CD14-positive monocyte (primary cell): ENCODE data around the gene SNAPC2. TPM values are rescaled to one million over a fixed set of nuclear protein-coding genes. Genes with fewer than 3 reads are reported as not detected.

Source experiments
- DNase-seq, 3 donors: peaks; one replicate each; pipeline ENCODE4 v3.0.0-alpha.2; 2011 to 2022
- H2AFZ ChIP-seq: 2 replicates; pipeline ENCODE4 v1.6.0; 2012; ENCODE audit warnings: mild to moderate bottlenecking, low read depth, low read length, inconsistent platforms; ENCODE audit not compliant: insufficient read depth, poor library complexity, severe bottlenecking
- H3K27ac ChIP-seq, 2 donors: 1 replicate in 1 of 2; 2 replicates in 1 of 2; pipeline ENCODE4 v1.5.1; 2012 to 2013; ENCODE audit warnings: low read length in 2 of 2, control low read depth in 1 of 2, inconsistent platforms in 1 of 2, low read depth in 1 of 2, mild to moderate bottlenecking in 1 of 2
- H3K27me3 ChIP-seq, 2 donors: one replicate each; pipeline versions ENCODE4 v1.6.0 to v1.6.1; 2011 to 2013; ENCODE audit warnings: low read length in 2 of 2; ENCODE audit not compliant: control insufficient read depth in 2 of 2, insufficient read depth in 2 of 2
- H3K36me3 ChIP-seq, 2 donors: replicated peaks in 1 of 2; 1 replicate in 1 of 2; 2 replicates in 1 of 2; pipeline versions ENCODE4 v1.5.1 to v1.6.1; 2012 to 2013; ENCODE audit warnings: low read length in 2 of 2, control low read depth in 1 of 2, inconsistent platforms in 1 of 2, mild to moderate bottlenecking in 1 of 2; ENCODE audit not compliant: insufficient read depth in 2 of 2, control insufficient read depth in 1 of 2
- H3K4me1 ChIP-seq, 2 donors: 1 replicate in 1 of 2; 2 replicates in 1 of 2; pipeline versions ENCODE4 v1.5.1 to v1.6.1; 2012 to 2013; ENCODE audit warnings: low read length in 2 of 2, control low read depth in 1 of 2, inconsistent platforms in 1 of 2, mild to moderate bottlenecking in 1 of 2, moderate library complexity in 1 of 2; ENCODE audit not compliant: insufficient read depth in 2 of 2, control insufficient read depth in 1 of 2
- H3K4me2 ChIP-seq: replicated peaks from 2 replicates; pipeline ENCODE3; 2012; ENCODE audit warnings: low read length, moderate library complexity, mild to moderate bottlenecking; ENCODE audit not compliant: poor library complexity, severe bottlenecking; ENCODE audit errors: extremely low read depth
- H3K4me3 ChIP-seq, 3 experiments: fragments of 200-600 bp in 1 of 3; sonication (generic) in 1 of 3; replicated peaks in 1 of 3; 1 replicate in 2 of 3; 2 replicates in 1 of 3; pipeline ENCODE4 v1.5.1; 2011 to 2013; ENCODE audit warnings: low read length in 3 of 3, mild to moderate bottlenecking in 3 of 3, control low read depth in 2 of 3, low read depth in 2 of 3, inconsistent platforms in 1 of 3, moderate library complexity in 1 of 3
- H3K79me2 ChIP-seq: 2 replicates; pipeline ENCODE4 v1.6.0; 2012; ENCODE audit warnings: mild to moderate bottlenecking, control low read depth, inconsistent platforms, low read length, moderate library complexity; ENCODE audit not compliant: insufficient read depth
- H3K9ac ChIP-seq: 2 replicates; pipeline ENCODE4 v1.6.0; 2017; ENCODE audit warnings: low read length, mild to moderate bottlenecking; ENCODE audit not compliant: insufficient read depth, poor library complexity, severe bottlenecking
- H3K9me3 ChIP-seq, 2 donors: replicated peaks in 1 of 2; 1 replicate in 1 of 2; 2 replicates in 1 of 2; pipeline versions ENCODE4 v1.5.1 to v1.6.1; 2012 to 2013; ENCODE audit warnings: low read length in 2 of 2, control low read depth in 1 of 2; ENCODE audit not compliant: control insufficient read depth in 1 of 2, insufficient read depth in 1 of 2
- H4K20me1 ChIP-seq: 2 replicates; pipeline ENCODE4 v1.6.0; 2012; ENCODE audit warnings: mild to moderate bottlenecking, low read length, control low read depth, moderate library complexity; ENCODE audit not compliant: insufficient read depth
- H3K27ac Mint-ChIP-seq, 7 donors: one replicate each; pipeline ENCODE4 v1.8.0; 2020; ENCODE audit warnings: mild to moderate bottlenecking in 7 of 7, mixed read lengths in 7 of 7, moderate library complexity in 6 of 7, inconsistent platforms in 2 of 7
- H3K27me3 Mint-ChIP-seq, 3 donors: one replicate each; pipeline ENCODE4 v1.8.0; 2021 to 2022; ENCODE audit warnings: low read depth in 3 of 3, mild to moderate bottlenecking in 3 of 3, mixed read lengths in 3 of 3, moderate library complexity in 3 of 3, inconsistent platforms in 1 of 3
- H3K36me3 Mint-ChIP-seq, 2 donors: one replicate each; pipeline ENCODE4 v1.8.0; 2020; ENCODE audit warnings: mixed read lengths in 2 of 2, inconsistent platforms in 1 of 2, mild to moderate bottlenecking in 1 of 2
- H3K4me1 Mint-ChIP-seq: one replicate; pipeline ENCODE4 v1.8.0; 2020; ENCODE audit warnings: mild to moderate bottlenecking, mixed read lengths
- H3K4me3 Mint-ChIP-seq, 2 donors: one replicate each; pipeline ENCODE4 v1.8.0; 2020; ENCODE audit warnings: mild to moderate bottlenecking in 2 of 2, mixed read lengths in 2 of 2, moderate library complexity in 1 of 2
- H3K9me3 Mint-ChIP-seq, 7 donors: one replicate each; pipeline ENCODE4 v1.8.0; 2020 to 2022; ENCODE audit warnings: mixed read lengths in 7 of 7, mild to moderate bottlenecking in 6 of 7, moderate library complexity in 6 of 7, inconsistent platforms in 2 of 7
- CTCF ChIP-seq: fragments of 200-600 bp; IDR thresholded peaks from one replicate; pipeline ENCODE4 v1.8.0; 2022; ENCODE audit warnings: antibody characterized with exemption, mild to moderate bottlenecking
- WGBS: methylation state at CpG from one replicate; pipeline ENCODE4 v1.1.5; 2013; ENCODE audit warnings: missing lambda C conversion rate; ENCODE audit not compliant: insufficient coverage; 5-methylcytosine and 5-hydroxymethylcytosine counted together
- intact Hi-C, 2 donors: fragments of 100-400 bp; cut with micrococcal nuclease; formaldehyde crosslinking; loops; one replicate each; pipeline versions ENCODE4 v1.15.0 to v1.15.1; 2023
- polyA plus RNA-seq, 3 donors: library from polyadenylated mRNA; depleted of rRNA in 1 of 3; unstranded in 2 of 3; stranded (reverse) in 1 of 3; fragments of 300-500 nt in 2 of 3; fragments of >200 nt in 1 of 3; fragmentation: Illumina TruSeq in 2 of 3; gene quantifications; 1 replicate in 2 of 3; 2 replicates in 1 of 3; pipeline ENCODE4 v1.2.3, GENCODE V29; 2012 to 2021

The SNAPC2 gene
- polyA plus RNA-seq, 3 donors = 15.7 to 27.5 (median 18.3) TPM

- H3K4me3 Mint-ChIP-seq = no peak overlapping the region
- no peak overlapping the region for H3K9ac ChIP-seq
- H2AFZ ChIP-seq = no peak overlapping the region
- no peaks in the 10 kb centered on the region for H3K9me3 ChIP-seq
- H3K9me3 Mint-ChIP-seq = no peaks in the 10 kb centered on the region
- no peaks in the 10 kb centered on the region for H3K27me3 ChIP-seq
- no peaks in the 10 kb centered on the region for H3K4me1 ChIP-seq
- TF ChIP-seq CTCF = no peak
- intact Hi-C loops = loop anchor here in 1 of 2 donors (10.0 kb wide), 1 partner anchor 191 kb away; no protein-coding TSS in a partner anchor
- peaks cover 0 to 1% (median 0%) of the 10 kb centered on the region in 3 donors for H3K27me3 Mint-ChIP-seq
- no peaks in the 10 kb centered on the region for H3K79me2 ChIP-seq
- H3K4me2 ChIP-seq = no peak overlapping the region
- H3K4me1 Mint-ChIP-seq = peaks cover 3% of the 10 kb centered on the region
- H4K20me1 ChIP-seq = no peaks in the 10 kb centered on the region
- H3K36me3 ChIP-seq = peaks cover 79 to 91% of the 10 kb centered on the region in 2 donors
- H3K36me3 Mint-ChIP-seq = peaks cover 60 to 88% of the 10 kb centered on the region in 2 donors
- DNase-seq = no peak
- no peak overlapping the region for H3K4me3 ChIP-seq
- no peak overlapping the region for H3K27ac ChIP-seq
- H3K27ac Mint-ChIP-seq = peak overlapping the region in 2 of 7 donors; percentile 4 to 20
- 97% methylated on average over 25 of the region's 25 CpGs for WGBS
Measured at GRCh38 chr19:7963566-7963965, 43.4 kb downstream of the SNAPC2 start.

DNA sequence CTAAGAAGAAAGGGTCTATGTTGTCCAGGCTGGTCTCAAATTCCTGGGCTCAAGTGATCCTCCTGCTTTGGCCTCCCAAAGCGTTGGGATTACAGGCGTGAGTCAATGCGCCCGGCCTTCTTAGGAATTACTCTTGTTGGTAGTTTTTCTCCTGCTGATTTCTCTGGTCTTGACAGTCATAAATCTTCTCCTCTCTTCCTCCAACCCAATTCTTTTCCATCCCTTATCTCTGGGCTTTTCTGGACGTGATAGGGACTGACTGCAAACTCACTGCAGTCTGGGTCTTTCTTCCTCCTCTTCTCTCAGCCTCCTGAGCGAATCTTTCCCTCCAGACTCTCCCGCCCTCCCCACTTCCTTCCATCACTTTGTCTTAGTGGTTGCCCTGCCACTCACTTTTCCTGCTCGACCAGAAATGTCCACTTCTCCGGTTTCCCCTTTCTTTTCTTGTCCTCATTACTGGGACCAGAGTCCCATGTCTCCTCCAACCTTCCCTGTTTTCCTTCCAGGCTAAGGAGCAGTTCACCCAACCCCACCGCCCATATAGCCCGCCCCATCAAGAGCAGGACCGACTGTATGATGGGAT, 45.2 kb downstream of the SNAPC2 start:
- peak overlapping the region in 2 of 7 donors; percentile 4 to 8 for H3K27ac Mint-ChIP-seq
- Histone ChIP-seq H3K9me3 (no peaks in the 10 kb centered on the region), H3K9ac (no peak overlapping the region), H3K4me1 (no peaks in the 10 kb centered on the region), H4K20me1 (no peaks in the 10 kb centered on the region), H3K27me3 (no peaks in the 10 kb centered on the region), H3K4me3 (no peak overlapping the region), H3K36me3 (peaks cover 79 to 94% of the 10 kb centered on the region in 2 donors), H3K27ac (no peak overlapping the region), H3K4me2 (no peak overlapping the region), H2AFZ (no peak overlapping the region), H3K79me2 (no peaks in the 10 kb centered on the region)
- H3K36me3 Mint-ChIP-seq = peaks cover 67 to 92% of the 10 kb centered on the region in 2 donors
- peaks cover 0 to 1% (median 0%) of the 10 kb centered on the region in 3 donors for H3K27me3 Mint-ChIP-seq
- H3K4me1 Mint-ChIP-seq = no peaks in the 10 kb centered on the region
- WGBS = 92% methylated on average over 5 of the region's 12 CpGs
- intact Hi-C loops = loop anchor here in 1 of 2 donors (10.0 kb wide), 1 partner anchor 189 kb away; no protein-coding TSS in a partner anchor
- no peaks in the 10 kb centered on the region for H3K9me3 Mint-ChIP-seq
- DNase-seq = no peak
- no peak overlapping the region for H3K4me3 Mint-ChIP-seq
- no peak for TF ChIP-seq CTCF
